H1 (cell line): ENCODE measurements around the gene TTC21A. TPM values are rescaled to one million over a fixed set of nuclear protein-coding genes. Genes with fewer than 3 reads are reported as not detected.

Source experiments
- CBX5 ChIP-seq: fragments of 300-800, 300-1000 bp; sonication (generic); IDR thresholded peaks from 2 replicates; pipeline ENCODE4 v1.7.1; 2016; ENCODE audit warnings: antibody characterized with exemption, low read length, low read depth
- CREB1 ChIP-seq: IDR thresholded peaks from 2 replicates; pipeline ENCODE4 v1.6.1; 2012; ENCODE audit warnings: inconsistent platforms
- E2F6 ChIP-seq: IDR thresholded peaks from 2 replicates; pipeline ENCODE4 v1.6.1; 2012; ENCODE audit warnings: inconsistent platforms
- NANOG ChIP-seq: IDR thresholded peaks from 2 replicates; pipeline ENCODE4 v1.6.1; 2011; ENCODE audit warnings: low read length, low read depth, mild to moderate bottlenecking, inconsistent platforms; ENCODE audit not compliant: insufficient read depth, poor library complexity, severe bottlenecking
- RXRA ChIP-seq: IDR thresholded peaks from 2 replicates; pipeline ENCODE4 v1.6.1; 2011; ENCODE audit warnings: low read depth, mild to moderate bottlenecking, low read length, moderate library complexity; ENCODE audit not compliant: insufficient read depth
- SP4 ChIP-seq: IDR thresholded peaks from 2 replicates; pipeline ENCODE4 v1.6.1; 2012; ENCODE audit warnings: low read length, inconsistent platforms
- polyA plus RNA-seq, 7 experiments: library from polyadenylated mRNA; depleted of rRNA in 3 of 7; stranded (reverse) in 5 of 7; unstranded in 2 of 7; fragments of >200 nt in 5 of 7; fragments of 200-250 nt in 2 of 7; gene quantifications; 1 replicate in 5 of 7; 2 replicates in 1 of 7; 4 replicates in 1 of 7; pipeline versions ENCODE4 v1.2.1 to v1.2.3, GENCODE V29; 2011 to 2013; ENCODE audit warnings: missing spikeins in 2 of 7, mixed read lengths in 2 of 7
- total RNA-seq: library from RNA; stranded (reverse); fragmentation: NEBNext Ultra II Directional; extraction: Animal tissue kit (Norgen Biotek cat#: 25700); gene quantifications from 2 replicates; pipeline ENCODE4 v1.2.1, GENCODE V29; 2021
- TF ChIP-seq, protein P1 (sequence below): fragments of 300-600 bp; sonication (generic); IDR thresholded peaks from 2 replicates; pipeline ENCODE4 v1.7.1; 2012; ENCODE audit warnings: low read length, moderate library complexity, mild to moderate bottlenecking, inconsistent platforms; ENCODE audit not compliant: insufficient replicate concordance
- TF ChIP-seq, protein P2 (sequence below): IDR thresholded peaks from 2 replicates; pipeline ENCODE4 v1.6.1; 2012; ENCODE audit warnings: low read length, inconsistent platforms

TTC21A gene
- total and polyA plus RNA-seq, 2 of the 8 experiments (the other 6 are each of a cell fraction or from before 2014, with no cell fraction given): 2.3 to 2.8 TPM

DNA sequence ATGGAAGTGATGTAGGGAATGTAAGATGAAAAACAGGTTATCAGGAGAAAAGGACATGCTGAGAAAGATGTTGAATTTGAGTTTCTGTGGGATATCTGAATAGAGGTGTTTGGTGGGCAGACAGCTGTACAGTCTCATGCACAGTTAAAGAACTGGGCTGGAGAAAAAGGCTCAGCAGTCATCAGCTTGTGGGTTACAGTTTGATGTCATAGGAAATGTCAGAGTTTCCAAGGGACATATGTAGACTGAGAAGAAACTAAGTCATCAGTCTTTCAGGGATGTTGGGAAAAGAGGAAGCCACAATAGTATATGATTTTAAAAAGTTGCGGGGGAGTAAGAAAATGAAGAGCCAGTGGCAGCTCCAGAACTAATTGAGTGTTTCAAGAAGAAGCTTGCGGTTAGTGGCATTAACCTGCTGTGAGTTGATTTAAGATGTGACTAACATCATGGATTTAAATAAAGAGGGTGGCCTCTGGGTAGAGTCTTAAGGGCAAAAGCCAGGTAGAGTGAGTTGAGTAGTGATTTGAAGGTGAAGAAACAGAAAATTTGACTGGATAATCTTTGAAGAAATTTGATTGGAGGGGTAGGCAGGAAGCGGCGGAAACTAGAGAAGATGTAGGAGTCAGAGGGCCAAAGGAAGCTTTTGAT lies 24.7 kb upstream of the TTC21A start (continued):
- TF ChIP-seq, protein P1, sequence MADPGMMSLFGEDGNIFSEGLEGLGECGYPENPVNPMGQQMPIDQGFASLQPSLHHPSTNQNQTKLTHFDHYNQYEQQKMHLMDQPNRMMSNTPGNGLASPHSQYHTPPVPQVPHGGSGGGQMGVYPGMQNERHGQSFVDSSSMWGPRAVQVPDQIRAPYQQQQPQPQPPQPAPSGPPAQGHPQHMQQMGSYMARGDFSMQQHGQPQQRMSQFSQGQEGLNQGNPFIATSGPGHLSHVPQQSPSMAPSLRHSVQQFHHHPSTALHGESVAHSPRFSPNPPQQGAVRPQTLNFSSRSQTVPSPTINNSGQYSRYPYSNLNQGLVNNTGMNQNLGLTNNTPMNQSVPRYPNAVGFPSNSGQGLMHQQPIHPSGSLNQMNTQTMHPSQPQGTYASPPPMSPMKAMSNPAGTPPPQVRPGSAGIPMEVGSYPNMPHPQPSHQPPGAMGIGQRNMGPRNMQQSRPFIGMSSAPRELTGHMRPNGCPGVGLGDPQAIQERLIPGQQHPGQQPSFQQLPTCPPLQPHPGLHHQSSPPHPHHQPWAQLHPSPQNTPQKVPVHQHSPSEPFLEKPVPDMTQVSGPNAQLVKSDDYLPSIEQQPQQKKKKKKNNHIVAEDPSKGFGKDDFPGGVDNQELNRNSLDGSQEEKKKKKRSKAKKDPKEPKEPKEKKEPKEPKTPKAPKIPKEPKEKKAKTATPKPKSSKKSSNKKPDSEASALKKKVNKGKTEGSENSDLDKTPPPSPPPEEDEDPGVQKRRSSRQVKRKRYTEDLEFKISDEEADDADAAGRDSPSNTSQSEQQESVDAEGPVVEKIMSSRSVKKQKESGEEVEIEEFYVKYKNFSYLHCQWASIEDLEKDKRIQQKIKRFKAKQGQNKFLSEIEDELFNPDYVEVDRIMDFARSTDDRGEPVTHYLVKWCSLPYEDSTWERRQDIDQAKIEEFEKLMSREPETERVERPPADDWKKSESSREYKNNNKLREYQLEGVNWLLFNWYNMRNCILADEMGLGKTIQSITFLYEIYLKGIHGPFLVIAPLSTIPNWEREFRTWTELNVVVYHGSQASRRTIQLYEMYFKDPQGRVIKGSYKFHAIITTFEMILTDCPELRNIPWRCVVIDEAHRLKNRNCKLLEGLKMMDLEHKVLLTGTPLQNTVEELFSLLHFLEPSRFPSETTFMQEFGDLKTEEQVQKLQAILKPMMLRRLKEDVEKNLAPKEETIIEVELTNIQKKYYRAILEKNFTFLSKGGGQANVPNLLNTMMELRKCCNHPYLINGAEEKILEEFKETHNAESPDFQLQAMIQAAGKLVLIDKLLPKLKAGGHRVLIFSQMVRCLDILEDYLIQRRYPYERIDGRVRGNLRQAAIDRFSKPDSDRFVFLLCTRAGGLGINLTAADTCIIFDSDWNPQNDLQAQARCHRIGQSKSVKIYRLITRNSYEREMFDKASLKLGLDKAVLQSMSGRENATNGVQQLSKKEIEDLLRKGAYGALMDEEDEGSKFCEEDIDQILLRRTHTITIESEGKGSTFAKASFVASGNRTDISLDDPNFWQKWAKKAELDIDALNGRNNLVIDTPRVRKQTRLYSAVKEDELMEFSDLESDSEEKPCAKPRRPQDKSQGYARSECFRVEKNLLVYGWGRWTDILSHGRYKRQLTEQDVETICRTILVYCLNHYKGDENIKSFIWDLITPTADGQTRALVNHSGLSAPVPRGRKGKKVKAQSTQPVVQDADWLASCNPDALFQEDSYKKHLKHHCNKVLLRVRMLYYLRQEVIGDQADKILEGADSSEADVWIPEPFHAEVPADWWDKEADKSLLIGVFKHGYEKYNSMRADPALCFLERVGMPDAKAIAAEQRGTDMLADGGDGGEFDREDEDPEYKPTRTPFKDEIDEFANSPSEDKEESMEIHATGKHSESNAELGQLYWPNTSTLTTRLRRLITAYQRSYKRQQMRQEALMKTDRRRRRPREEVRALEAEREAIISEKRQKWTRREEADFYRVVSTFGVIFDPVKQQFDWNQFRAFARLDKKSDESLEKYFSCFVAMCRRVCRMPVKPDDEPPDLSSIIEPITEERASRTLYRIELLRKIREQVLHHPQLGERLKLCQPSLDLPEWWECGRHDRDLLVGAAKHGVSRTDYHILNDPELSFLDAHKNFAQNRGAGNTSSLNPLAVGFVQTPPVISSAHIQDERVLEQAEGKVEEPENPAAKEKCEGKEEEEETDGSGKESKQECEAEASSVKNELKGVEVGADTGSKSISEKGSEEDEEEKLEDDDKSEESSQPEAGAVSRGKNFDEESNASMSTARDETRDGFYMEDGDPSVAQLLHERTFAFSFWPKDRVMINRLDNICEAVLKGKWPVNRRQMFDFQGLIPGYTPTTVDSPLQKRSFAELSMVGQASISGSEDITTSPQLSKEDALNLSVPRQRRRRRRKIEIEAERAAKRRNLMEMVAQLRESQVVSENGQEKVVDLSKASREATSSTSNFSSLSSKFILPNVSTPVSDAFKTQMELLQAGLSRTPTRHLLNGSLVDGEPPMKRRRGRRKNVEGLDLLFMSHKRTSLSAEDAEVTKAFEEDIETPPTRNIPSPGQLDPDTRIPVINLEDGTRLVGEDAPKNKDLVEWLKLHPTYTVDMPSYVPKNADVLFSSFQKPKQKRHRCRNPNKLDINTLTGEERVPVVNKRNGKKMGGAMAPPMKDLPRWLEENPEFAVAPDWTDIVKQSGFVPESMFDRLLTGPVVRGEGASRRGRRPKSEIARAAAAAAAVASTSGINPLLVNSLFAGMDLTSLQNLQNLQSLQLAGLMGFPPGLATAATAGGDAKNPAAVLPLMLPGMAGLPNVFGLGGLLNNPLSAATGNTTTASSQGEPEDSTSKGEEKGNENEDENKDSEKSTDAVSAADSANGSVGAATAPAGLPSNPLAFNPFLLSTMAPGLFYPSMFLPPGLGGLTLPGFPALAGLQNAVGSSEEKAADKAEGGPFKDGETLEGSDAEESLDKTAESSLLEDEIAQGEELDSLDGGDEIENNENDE: no peak
- TF ChIP-seq SP4: no peak
- TF ChIP-seq CREB1: no peak
- no peak for TF ChIP-seq NANOG
- TF ChIP-seq E2F6: no peak
- no peak for TF ChIP-seq CBX5
- TF ChIP-seq RXRA: no peak
- TF ChIP-seq, protein P2, sequence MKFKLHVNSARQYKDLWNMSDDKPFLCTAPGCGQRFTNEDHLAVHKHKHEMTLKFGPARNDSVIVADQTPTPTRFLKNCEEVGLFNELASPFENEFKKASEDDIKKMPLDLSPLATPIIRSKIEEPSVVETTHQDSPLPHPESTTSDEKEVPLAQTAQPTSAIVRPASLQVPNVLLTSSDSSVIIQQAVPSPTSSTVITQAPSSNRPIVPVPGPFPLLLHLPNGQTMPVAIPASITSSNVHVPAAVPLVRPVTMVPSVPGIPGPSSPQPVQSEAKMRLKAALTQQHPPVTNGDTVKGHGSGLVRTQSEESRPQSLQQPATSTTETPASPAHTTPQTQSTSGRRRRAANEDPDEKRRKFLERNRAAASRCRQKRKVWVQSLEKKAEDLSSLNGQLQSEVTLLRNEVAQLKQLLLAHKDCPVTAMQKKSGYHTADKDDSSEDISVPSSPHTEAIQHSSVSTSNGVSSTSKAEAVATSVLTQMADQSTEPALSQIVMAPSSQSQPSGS: no peak
